Activated naive CD4-positive, alpha-beta T cell treated with anti-CD3 and anti-CD28 coated beads, Interleukin-2, amount 10 ng/mL, durations not matched to agents 5 hours and 36 hours (primary cell): ENCODE data around the gene RBFA. TPM values are rescaled to one million over a fixed set of nuclear protein-coding genes. Genes with fewer than 3 reads are reported as not detected.

ENCODE experiments used
- total RNA-seq, 2 experiments: library from RNA; stranded (reverse); gene quantifications; one replicate each; pipeline ENCODE4 v1.2.3, GENCODE V29; 2021

The RBFA gene, protein sequence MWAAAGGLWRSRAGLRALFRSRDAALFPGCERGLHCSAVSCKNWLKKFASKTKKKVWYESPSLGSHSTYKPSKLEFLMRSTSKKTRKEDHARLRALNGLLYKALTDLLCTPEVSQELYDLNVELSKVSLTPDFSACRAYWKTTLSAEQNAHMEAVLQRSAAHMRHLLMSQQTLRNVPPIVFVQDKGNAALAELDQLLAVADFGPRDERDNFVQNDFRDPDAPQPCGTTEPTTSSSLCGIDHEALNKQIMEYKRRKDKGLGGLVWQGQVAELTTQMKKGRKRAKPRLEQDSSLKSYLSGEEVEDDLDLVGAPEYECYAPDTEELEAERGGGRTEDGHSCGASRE
- 10 to 100 TPM; 21.1 to 22.4 TPM for total RNA-seq

DNA sequence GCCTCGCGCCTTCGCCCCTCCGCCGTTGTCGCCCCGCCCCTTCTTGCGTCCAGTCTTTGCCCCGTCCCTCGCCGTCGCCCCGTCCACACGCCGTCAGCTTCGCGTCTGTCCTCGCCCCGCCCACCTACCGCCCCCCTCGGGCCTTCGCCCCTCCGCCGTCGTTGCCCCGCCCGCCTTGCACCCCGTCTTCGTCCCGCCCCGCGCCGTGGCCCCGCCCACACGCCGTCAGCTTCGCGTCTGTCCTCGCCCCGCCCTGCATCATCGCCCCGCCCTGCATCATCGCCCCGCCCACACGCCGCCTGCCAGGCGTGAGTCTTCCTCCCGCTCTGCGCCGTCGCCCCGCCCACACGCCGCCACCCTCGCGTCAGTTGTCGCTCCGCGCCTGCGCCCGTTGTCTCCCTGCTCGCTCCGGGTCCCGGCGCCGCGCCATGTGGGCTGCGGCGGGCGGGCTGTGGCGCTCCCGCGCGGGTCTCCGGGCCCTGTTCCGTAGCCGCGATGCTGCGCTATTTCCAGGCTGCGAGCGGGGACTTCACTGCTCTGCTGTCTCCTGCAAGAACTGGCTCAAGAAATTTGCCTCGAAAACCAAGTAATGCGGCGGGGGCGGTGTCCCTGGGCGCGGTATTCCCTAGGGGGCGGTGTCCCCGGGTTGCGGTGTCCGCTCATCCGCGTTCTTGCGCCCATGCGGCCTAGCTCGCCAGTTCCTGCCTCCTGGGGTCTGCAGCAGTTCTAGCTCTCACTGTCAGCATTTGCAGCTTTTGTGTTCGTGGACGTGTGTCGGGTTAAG lies at the start of gene RBFA:
Gene RBFA, plus strand, starts transcription at position 367 of the 784 bp plus-strand sequence. Its CDS starts 62 bp downstream, at position 429.

DNA sequence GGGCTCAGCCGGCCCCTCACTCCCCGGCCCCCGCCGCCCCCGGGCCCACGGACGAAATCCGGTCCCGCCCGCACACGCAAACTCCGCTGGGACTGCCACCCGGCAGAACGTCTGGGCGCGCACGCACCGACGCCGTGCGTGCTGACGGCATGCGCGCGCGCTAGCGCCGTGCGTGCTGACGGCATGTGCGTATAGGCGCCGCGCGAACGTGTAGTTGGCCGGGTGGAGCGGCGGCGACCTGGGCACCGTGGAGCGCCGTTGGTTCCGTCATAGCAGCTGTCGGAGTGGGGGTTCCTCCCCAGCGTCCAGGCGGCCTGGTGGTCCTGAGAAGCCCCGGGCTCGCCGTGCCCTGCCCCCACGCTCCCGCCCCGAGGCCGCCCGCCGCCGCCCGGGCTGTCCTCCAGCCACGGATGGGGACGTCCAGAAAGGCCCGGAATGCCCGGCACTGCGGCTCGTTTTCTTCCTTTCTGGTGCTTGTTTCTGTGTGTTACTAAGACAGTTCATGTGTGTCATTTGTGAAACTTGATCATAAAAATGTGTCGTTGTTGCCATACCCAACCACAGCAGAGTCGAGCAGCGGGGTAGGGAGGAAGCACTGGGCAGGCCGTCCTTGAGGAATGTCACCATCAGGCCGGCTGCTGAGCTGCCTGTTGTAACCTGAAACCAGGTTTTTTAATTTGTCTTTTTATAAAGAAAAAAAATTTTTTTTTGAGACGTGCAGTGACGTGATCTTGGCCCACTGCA lies 45.6 kb upstream of the RBFA start, which contains the start of gene TXNL4A:
Gene TXNL4A, minus strand, starts transcription at position 113 of the 744 bp plus-strand sequence. CDS start 171 bp downstream, outside the sequence.

Other genes starting within 250 kb of the RBFA start
- gene KCNG2, start 236.5 kb upstream of the RBFA start, total RNA-seq = not detected
- gene SLC66A2, start 82.8 kb upstream of the RBFA start, total RNA-seq = 10 to 100 TPM; 31.3 to 32.4 TPM
- gene HSBP1L1, start 69.8 kb upstream of the RBFA start, total RNA-seq = 10 to 100 TPM; 18.3 to 18.6 TPM
- 100 to 1,000 TPM; 110 to 118 TPM for gene TXNL4A, start 45.9 kb upstream of the RBFA start, total RNA-seq
- 10 to 100 TPM; 19.3 to 20.4 TPM for gene ADNP2, start 74.8 kb downstream of the RBFA start, total RNA-seq
- gene PARD6G, start 213.1 kb downstream of the RBFA start, total RNA-seq = under 1 TPM; 0.40 to 0.46 TPM